ENCODE results near the gene KRT78.

DNA sequence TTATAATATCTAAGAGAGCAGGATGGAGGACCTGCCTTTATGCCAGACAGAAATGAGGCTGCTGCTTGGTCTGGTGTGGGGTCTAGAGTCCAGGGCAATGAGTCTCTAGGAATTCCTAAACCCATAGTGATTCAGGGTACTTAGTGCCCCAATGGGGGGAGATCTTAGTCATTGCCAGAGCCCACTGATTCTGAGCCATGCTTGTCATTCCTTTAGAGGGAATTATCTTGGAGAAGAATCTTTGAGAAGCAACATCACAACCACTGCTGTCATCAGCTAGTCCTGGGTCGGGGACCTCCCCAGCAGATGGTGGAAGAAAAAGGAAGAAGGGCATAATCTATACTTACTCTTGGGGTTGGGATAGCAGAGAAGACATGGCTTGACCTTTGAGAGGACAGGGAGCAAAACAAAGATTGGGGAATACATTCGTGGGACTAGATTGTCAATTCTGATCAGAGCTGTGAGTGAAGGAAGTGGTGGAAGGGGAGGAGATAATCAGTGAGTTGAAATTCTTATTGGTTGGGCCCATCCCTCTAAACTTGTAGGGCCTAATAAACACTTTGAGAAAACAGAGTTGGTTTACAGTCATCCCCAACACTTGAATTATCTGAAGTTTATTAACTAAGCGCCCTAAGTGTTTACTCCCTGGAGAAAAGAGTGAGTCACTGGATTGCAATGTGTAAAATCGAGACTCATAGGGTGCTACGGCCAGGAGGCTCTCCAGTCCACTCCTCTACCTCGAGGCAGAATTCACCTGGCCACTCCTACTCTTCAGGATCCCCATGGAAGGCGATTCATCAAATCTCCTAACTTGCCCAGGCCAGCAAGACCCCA lies 49.9 kb downstream of the KRT78 start:
- TF ChIP-seq, protein P1, sequence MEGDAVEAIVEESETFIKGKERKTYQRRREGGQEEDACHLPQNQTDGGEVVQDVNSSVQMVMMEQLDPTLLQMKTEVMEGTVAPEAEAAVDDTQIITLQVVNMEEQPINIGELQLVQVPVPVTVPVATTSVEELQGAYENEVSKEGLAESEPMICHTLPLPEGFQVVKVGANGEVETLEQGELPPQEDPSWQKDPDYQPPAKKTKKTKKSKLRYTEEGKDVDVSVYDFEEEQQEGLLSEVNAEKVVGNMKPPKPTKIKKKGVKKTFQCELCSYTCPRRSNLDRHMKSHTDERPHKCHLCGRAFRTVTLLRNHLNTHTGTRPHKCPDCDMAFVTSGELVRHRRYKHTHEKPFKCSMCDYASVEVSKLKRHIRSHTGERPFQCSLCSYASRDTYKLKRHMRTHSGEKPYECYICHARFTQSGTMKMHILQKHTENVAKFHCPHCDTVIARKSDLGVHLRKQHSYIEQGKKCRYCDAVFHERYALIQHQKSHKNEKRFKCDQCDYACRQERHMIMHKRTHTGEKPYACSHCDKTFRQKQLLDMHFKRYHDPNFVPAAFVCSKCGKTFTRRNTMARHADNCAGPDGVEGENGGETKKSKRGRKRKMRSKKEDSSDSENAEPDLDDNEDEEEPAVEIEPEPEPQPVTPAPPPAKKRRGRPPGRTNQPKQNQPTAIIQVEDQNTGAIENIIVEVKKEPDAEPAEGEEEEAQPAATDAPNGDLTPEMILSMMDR (conservative IDR thresholded peaks at IDR 0.05; ENCODE audit: low read length) = no peak
- no peak for TF ChIP-seq EZH2phosphoT487 (IDR thresholded peaks at IDR 0.05; ENCODE audit: borderline replicate concordance, low read depth, low read length)
